Activated naive CD4-positive, alpha-beta T cell treated with anti-CD3 and anti-CD28 coated beads for 36 hours (primary cell): ENCODE results near the gene HRH4. TPM values are rescaled to one million over a fixed set of nuclear protein-coding genes. Genes with fewer than 3 reads are reported as not detected.

Experiments
- CTCF ChIA-PET: fragments of 350-600 bp; sonication (Branson Sonifier 250); formaldehyde crosslinking; loops from one replicate; lab custom pipeline; 2021; ENCODE audit warnings: antibody characterized with exemption; lab: Charles Lee
- DNase-seq: peaks from one replicate; pipeline ENCODE4 v3.0.0-alpha.2; 2020
- H3K27ac Mint-ChIP-seq: one replicate; pipeline ENCODE4 v1.8.0; 2021; ENCODE audit warnings: mild to moderate bottlenecking, mixed read lengths
- H3K27me3 Mint-ChIP-seq: one replicate; pipeline ENCODE4 v1.8.0; 2021; ENCODE audit warnings: low read depth, mixed read lengths
- H3K36me3 Mint-ChIP-seq: one replicate; pipeline ENCODE4 v1.8.0; 2021; ENCODE audit warnings: low read depth, mixed read lengths
- H3K4me1 Mint-ChIP-seq: one replicate; pipeline ENCODE4 v1.8.0; 2021; ENCODE audit warnings: low read depth, mixed read lengths
- H3K4me3 Mint-ChIP-seq: one replicate; pipeline ENCODE4 v1.8.0; 2021; ENCODE audit warnings: mild to moderate bottlenecking, moderate library complexity, mixed read lengths
- H3K9me3 Mint-ChIP-seq: one replicate; pipeline ENCODE4 v1.8.0; 2021; ENCODE audit warnings: mixed read lengths
- intact Hi-C: fragments of 100-400 bp; cut with micrococcal nuclease; formaldehyde crosslinking; loops from one replicate; pipeline ENCODE4 v1.15.1; 2023
- total RNA-seq, 2 experiments: library from RNA; stranded (reverse); gene quantifications; one replicate each; pipeline ENCODE4 v1.2.3, GENCODE V29; 2021

HRH4 gene
- total RNA-seq, 2 experiments from 2014 or later: not detected

- Mint-ChIP-seq H3K27ac (no peak overlapping the region), H3K4me3 (no peak overlapping the region), H3K27me3 (no peaks in the 10 kb centered on the region), H3K36me3 (no peaks in the 10 kb centered on the region), H3K9me3 (no peaks in the 10 kb centered on the region), H3K4me1 (no peaks in the 10 kb centered on the region)
- intact Hi-C loops: no loop called here
- CTCF ChIA-PET: no interaction called here
- DNase-seq: no peak
Measured at GRCh38 chr18:24515721-24516120, 55.3 kb downstream of the HRH4 start.

- no peak for DNase-seq
- Mint-ChIP-seq H3K9me3 (no peaks in the 10 kb centered on the region), H3K4me1 (no peaks in the 10 kb centered on the region), H3K4me3 (no peak overlapping the region), H3K27me3 (no peaks in the 10 kb centered on the region), H3K36me3 (no peaks in the 10 kb centered on the region), H3K27ac (no peak overlapping the region)
- CTCF ChIA-PET: no interaction called here
- intact Hi-C loops: no loop called here
Measured at GRCh38 chr18:24516261-24516660, 55.8 kb downstream of the HRH4 start.

- Mint-ChIP-seq H3K27me3 (no peaks in the 10 kb centered on the region), H3K36me3 (no peaks in the 10 kb centered on the region), H3K27ac (no peak overlapping the region), H3K4me1 (no peaks in the 10 kb centered on the region), H3K9me3 (no peaks in the 10 kb centered on the region), H3K4me3 (no peak overlapping the region)
- intact Hi-C loops: no loop called here
- DNase-seq: no peak
- CTCF ChIA-PET: interaction anchor here (0.8 kb wide), 1 partner anchor 209 kb away, joined by 4 read pairs; no protein-coding TSS in a partner anchor
Measured at GRCh38 chr18:24517554-24517953, 57.1 kb downstream of the HRH4 start.

- CTCF ChIA-PET: interaction anchor here (0.8 kb wide), 1 partner anchor 208 kb away, joined by 4 read pairs; no protein-coding TSS in a partner anchor
- H3K36me3 Mint-ChIP-seq: no peaks in the 10 kb centered on the region
- intact Hi-C loops: no loop called here
Measured at GRCh38 chr18:24518596-24518995, 58.2 kb downstream of the HRH4 start.

More at GRCh38 chr18:24518596-24518995, 58.2 kb downstream of the HRH4 start:
- Mint-ChIP-seq H3K27ac (no peak overlapping the region), H3K4me3 (no peak overlapping the region), H3K4me1 (no peaks in the 10 kb centered on the region), H3K9me3 (no peaks in the 10 kb centered on the region), H3K27me3 (no peaks in the 10 kb centered on the region)
- DNase-seq: no peak

Other genes with a start within 250 kb of the HRH4 start
- 1 to 10 TPM; 2.4 to 2.7 TPM for gene OSBPL1A, start 62.8 kb upstream of the HRH4 start, total RNA-seq
- gene IMPACT, start 34.0 kb upstream of the HRH4 start, total RNA-seq: 10 to 100 TPM; 19.4 to 19.9 TPM